HEK293 (cell line): ENCODE results near the gene ANK2.

Experiments used
- AEBP2 ChIP-seq: fragments of 450-650 bp; formaldehyde crosslinking; IDR thresholded peaks from 2 replicates; pipeline ENCODE4 v1.5.1; 2016; ENCODE audit warnings: missing biosample characterization, missing genetic modification characterization, borderline replicate concordance
- CTCF ChIP-seq: fragments of 450-650 bp; formaldehyde crosslinking; IDR thresholded peaks from 2 replicates; pipeline ENCODE4 v1.5.1; 2016; ENCODE audit warnings: missing biosample characterization, missing genetic modification characterization
- GLI4 ChIP-seq: fragments of 450-650 bp; formaldehyde crosslinking; IDR thresholded peaks from 2 replicates; pipeline ENCODE4 v1.5.1; 2016; ENCODE audit warnings: missing biosample characterization, missing genetic modification characterization
- HOXA7 ChIP-seq: sonication (generic); formaldehyde crosslinking; IDR thresholded peaks from 2 replicates; pipeline ENCODE4 v1.8.1; 2022; ENCODE audit warnings: missing genetic modification reagents, borderline replicate concordance
- ZNF221 ChIP-seq: fragments of 450-650 bp; formaldehyde crosslinking; IDR thresholded peaks from 2 replicates; pipeline ENCODE4 v1.5.1; 2017; ENCODE audit warnings: missing biosample characterization, missing genetic modification characterization, borderline replicate concordance
- ZNF23 ChIP-seq: fragments of 450-650 bp; formaldehyde crosslinking; IDR thresholded peaks from 2 replicates; pipeline ENCODE4 v1.5.1; 2016; ENCODE audit warnings: missing biosample characterization, missing genetic modification characterization, borderline replicate concordance
- ZNF530 ChIP-seq: fragments of 450-650 bp; formaldehyde crosslinking; IDR thresholded peaks from 2 replicates; pipeline ENCODE4 v1.5.1; 2016; ENCODE audit warnings: low read depth, missing biosample characterization, missing genetic modification characterization

GRCh38 chr4:113116414-113117357 is 67.2 kb downstream of the ANK2 start:
- TF ChIP-seq GLI4 (no peak), CTCF (tag by site-specific recombination) (no peak), ZNF221 (tag by site-specific recombination) (no peak), HOXA7 (CRISPR knock-in tag) (no peak), ZNF23 (tag by site-specific recombination) (no peak), AEBP2 (no peak), ZNF530 (tag by site-specific recombination) (no peak)
